Measurements from ENCODE around the gene ADD2.

The ADD2 gene

GRCh38 chr2:70779911-70780545, 12.0 kb upstream of the ADD2 start:
- DNase-seq (ENCODE audit: low read depth), result no peak
- no peak overlapping the region for H3K4me3 ChIP-seq (ENCODE audit: low read depth, low read length)
- TF ChIP-seq CTCF (IDR thresholded peaks at IDR 0.05; ENCODE audit: low read depth, low read length, missing control alignments), result no peak

- TF ChIP-seq CTCF (IDR thresholded peaks at IDR 0.05; ENCODE audit: low read depth, low read length, missing control alignments), result no peak
- DNase-seq (ENCODE audit: low read depth), result no peak
- no peak overlapping the region for H3K4me3 ChIP-seq (ENCODE audit: low read depth, low read length)
These were observed 11.5 kb upstream of the ADD2 start for GRCh38 chr2:70779491-70779890.

GRCh38 chr2:70778676-70779075, 10.7 kb upstream of the ADD2 start:
- TF ChIP-seq CTCF (IDR thresholded peaks at IDR 0.05; ENCODE audit: low read depth, low read length, missing control alignments), result no peak
- no peak overlapping the region for H3K4me3 ChIP-seq (ENCODE audit: low read depth, low read length)
- DNase-seq (ENCODE audit: low read depth), result no peak

GRCh38 chr2:70777450-70777849, 9.4 kb upstream of the ADD2 start:
- H3K4me3 ChIP-seq (ENCODE audit: low read depth, low read length), result no peak overlapping the region
- DNase-seq (ENCODE audit: low read depth), result no peak
- no peak for TF ChIP-seq CTCF (IDR thresholded peaks at IDR 0.05; ENCODE audit: low read depth, low read length, missing control alignments)

- no peak overlapping the region for H3K4me3 ChIP-seq (ENCODE audit: low read depth, low read length)
- no peak for TF ChIP-seq CTCF (IDR thresholded peaks at IDR 0.05; ENCODE audit: low read depth, low read length, missing control alignments)
- no peak for DNase-seq (ENCODE audit: low read depth)
These were observed 8.3 kb upstream of the ADD2 start for GRCh38 chr2:70776266-70776665.

- TF ChIP-seq CTCF (IDR thresholded peaks at IDR 0.05; ENCODE audit: low read depth, low read length, missing control alignments), result no peak
- no peak for DNase-seq (ENCODE audit: low read depth)
These were observed 7.1 kb upstream of the ADD2 start for GRCh38 chr2:70775141-70775540.

GRCh38 chr2:70772486-70773155, 4.6 kb upstream of the ADD2 start:
- no peak overlapping the region for H3K4me3 ChIP-seq (ENCODE audit: low read depth, low read length)
- no peak for TF ChIP-seq CTCF (IDR thresholded peaks at IDR 0.05; ENCODE audit: low read depth, low read length, missing control alignments)
- no peak for DNase-seq (ENCODE audit: low read depth)

More at GRCh38 chr2:70775141-70775540, 7.1 kb upstream of the ADD2 start:
- no peak overlapping the region for H3K4me3 ChIP-seq (ENCODE audit: low read depth, low read length)
